GM19240 (cell line): ENCODE results near the gene IGSF11.
"Not testable (repeated sequence)": the region's sequence is repeated elsewhere in the genome, so short reads cannot be mapped to it uniquely, and the experiment has no call there.

ENCODE experiments used
- DNase-seq: peaks from one replicate; pipeline ENCODE4 v3.0.0; 2011; ENCODE audit warnings: low spot score; ENCODE audit not compliant: insufficient read length

IGSF11 gene

GRCh38 chr3:118990823-118991560, 43.7 kb downstream of the IGSF11 start:
- no peak for DNase-seq

- DNase-seq: no peak
Measured at GRCh38 chr3:118988198-118989130, 46.2 kb downstream of the IGSF11 start.

- DNase-seq: no peak
Measured at GRCh38 chr3:118987477-118987876, 47.2 kb downstream of the IGSF11 start.

- DNase-seq: no peak
Measured at GRCh38 chr3:118986734-118987133, 47.9 kb downstream of the IGSF11 start.

- no peak for DNase-seq
Measured at GRCh38 chr3:118984699-118985098, 49.9 kb downstream of the IGSF11 start.

GRCh38 chr3:118981494-118982134, 53.0 kb downstream of the IGSF11 start:
- no peak for DNase-seq

- no peak for DNase-seq
Measured at GRCh38 chr3:118980832-118981231, 53.8 kb downstream of the IGSF11 start.

- no peak for DNase-seq
Measured at GRCh38 chr3:118978393-118978758, 56.3 kb downstream of the IGSF11 start.

GRCh38 chr3:118977671-118978392, 56.8 kb downstream of the IGSF11 start:
- DNase-seq: no peak

- DNase-seq: no peak
Measured at GRCh38 chr3:118977118-118977517, 57.5 kb downstream of the IGSF11 start.

GRCh38 chr3:118975476-118975875, 59.2 kb downstream of the IGSF11 start:
- DNase-seq: not testable (repeated sequence)

GRCh38 chr3:118974356-118975097, 60.1 kb downstream of the IGSF11 start:
- no peak for DNase-seq

- no peak for DNase-seq
Measured at GRCh38 chr3:118973050-118973449, 61.6 kb downstream of the IGSF11 start.

- DNase-seq: no peak
Measured at GRCh38 chr3:118970819-118971218, 63.8 kb downstream of the IGSF11 start.

- no peak for DNase-seq
Measured at GRCh38 chr3:118968640-118969039, 66.0 kb downstream of the IGSF11 start.

- DNase-seq: no peak
Measured at GRCh38 chr3:118968111-118968510, 66.5 kb downstream of the IGSF11 start.

GRCh38 chr3:118966700-118967099, 67.9 kb downstream of the IGSF11 start:
- no peak for DNase-seq

GRCh38 chr3:118963711-118964110, 70.9 kb downstream of the IGSF11 start:
- DNase-seq: no peak

GRCh38 chr3:118960876-118961450, 73.7 kb downstream of the IGSF11 start:
- no peak for DNase-seq

- DNase-seq: no peak
Measured at GRCh38 chr3:118955914-118956556, 78.6 kb downstream of the IGSF11 start.
